Retinal pigment epithelial cell (primary cell): ENCODE results near the gene MTFR1L.

Experiments
- DNase-seq: peaks from one replicate; pipeline ENCODE4 v3.0.0-alpha.2; 2010; ENCODE audit warnings: low read depth
- H3K4me3 ChIP-seq: 2 replicates; pipeline ENCODE4 v1.5.1; 2011; ENCODE audit warnings: mild to moderate bottlenecking, low read length, control low read depth, moderate library complexity
- CTCF ChIP-seq: conservative IDR thresholded peaks from 2 replicates; pipeline ENCODE4 v1.5.1; 2011; ENCODE audit warnings: low read depth, low read length, control low read depth, inconsistent platforms

Gene MTFR1L

DNA sequence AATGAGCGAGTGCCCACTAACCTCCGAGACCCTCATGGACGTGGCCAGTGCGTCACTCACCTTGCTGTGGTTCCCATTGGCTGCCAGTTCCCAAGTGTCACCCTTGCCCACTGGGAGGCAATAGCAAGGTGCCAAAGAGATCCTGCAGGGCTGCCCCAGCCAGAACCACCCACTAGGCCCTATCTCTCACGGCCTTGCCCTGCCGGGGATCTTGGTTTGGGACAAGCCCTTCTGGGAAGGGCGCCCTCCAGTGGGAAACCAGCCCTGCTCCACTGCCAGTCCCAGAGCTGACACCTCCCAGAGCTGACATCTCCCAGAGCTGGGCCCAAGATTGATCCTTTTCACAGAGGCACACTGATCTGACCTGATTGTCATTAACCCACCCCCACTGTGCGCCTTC is 21.8 kb upstream of the MTFR1L start:
- H3K4me3 ChIP-seq, result no peak overlapping the region
- no peak for DNase-seq
- TF ChIP-seq CTCF, result peak; percentile 75

DNA sequence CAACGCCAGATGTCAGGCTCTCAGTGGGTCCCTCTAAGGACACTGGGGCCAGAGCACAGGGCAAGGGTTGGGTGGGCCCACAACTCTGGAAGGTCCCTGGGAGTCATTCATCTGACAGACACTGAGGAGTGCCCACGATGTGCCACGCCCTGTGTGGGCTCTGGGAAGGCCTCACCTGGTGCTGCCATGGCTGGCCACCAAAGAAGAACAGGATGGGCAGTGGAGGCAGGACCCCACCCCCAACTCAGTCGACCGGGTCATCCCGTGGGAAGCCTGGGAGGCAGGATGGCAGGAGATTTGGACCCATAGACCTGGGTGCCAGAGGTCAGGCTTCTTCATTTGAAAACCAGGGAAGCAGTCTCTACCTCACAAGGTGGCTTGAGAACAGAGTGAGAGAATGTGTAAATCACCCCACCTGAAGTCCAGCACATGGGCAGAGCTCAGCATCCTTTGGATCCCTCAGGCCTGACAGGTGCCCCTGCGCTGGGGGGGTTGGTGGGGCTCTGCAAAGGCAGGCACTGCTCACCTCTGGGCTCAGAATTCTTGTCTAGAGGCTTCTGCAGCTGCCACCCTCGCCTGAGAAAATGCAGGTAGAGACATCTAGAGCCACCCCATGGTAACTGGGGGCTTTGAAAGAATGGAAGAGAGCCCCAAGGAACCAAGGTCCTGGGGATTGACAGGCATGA is 20.9 kb upstream of the MTFR1L start:
- TF ChIP-seq CTCF, result no peak

DNA sequence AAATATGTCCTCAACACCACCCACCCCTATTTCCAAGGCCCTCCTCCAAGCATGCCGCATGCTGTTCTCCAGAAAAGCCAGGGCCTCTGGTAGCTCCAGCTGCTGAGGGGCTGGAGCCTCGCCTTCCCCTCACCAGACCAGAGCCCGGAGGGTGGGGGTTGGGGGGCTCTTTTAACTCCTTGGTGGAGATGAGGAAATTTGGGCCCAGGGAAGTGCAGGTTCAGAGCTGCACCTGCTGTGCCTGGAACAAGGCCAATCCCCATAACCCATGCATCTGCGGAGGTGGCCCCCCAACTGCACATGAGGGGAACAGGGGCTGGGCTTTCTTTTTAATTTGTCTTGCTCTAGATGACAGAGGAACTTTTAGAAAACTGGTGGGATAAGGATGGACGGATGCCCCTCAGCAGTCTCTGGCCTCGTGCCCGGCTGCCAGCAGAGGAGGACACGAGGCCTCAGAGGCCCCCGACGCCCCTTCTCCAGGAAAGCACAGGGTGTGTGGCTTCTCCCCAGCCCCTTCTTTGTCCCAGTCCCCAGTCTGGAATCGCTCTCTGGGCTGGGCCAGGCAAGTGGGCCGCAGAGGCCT is 20.3 kb upstream of the MTFR1L start:
- H3K4me3 ChIP-seq, result peak overlapping the region; percentile 47
- TF ChIP-seq CTCF, result no peak

More for the DNA sequence above, 20.9 kb upstream of the MTFR1L start:
- no peak overlapping the region for H3K4me3 ChIP-seq
- no peak for DNase-seq

GRCh38 chr1:25799935-25800702 is 19.6 kb upstream of the MTFR1L start, which contains the start of gene SELENON:
Gene SELENON (plus strand): TSS chr1:25800193. CDS start chr1:25800231, 38 bp downstream.
- no peak for TF ChIP-seq CTCF
- H3K4me3 ChIP-seq, result peak within 1 kb of the TSS; percentile 58
- no peak for DNase-seq

More for the DNA sequence above, 20.3 kb upstream of the MTFR1L start:
- no peak for DNase-seq

- TF ChIP-seq CTCF, result no peak
- H3K4me3 ChIP-seq, result peak overlapping the region; percentile 58
- DNase-seq, result no peak
Observed at GRCh38 chr1:25800703-25801377, 18.9 kb upstream of the MTFR1L start.

DNA sequence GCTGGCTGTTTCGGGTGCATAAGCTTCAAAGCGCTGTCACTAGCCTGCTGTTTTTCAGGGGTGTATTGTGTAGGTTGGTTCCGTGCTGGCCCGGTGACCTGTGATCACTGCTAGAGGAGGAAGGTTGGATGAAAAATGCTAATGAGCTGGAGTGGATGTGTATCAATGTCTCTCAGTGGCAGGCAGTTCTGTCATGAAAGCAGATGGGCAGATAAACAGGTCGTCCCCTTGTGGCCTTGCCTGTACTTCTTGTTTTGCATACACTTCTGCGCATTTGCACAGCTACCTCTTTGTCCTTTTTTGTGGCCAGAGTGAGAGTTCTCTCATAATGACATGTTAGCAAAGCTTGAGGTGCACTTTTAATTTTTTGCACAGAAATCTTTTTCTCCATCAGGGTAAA is 16.8 kb upstream of the MTFR1L start:
- no peak for DNase-seq

More for the DNA sequence above, 16.8 kb upstream of the MTFR1L start:
- TF ChIP-seq CTCF, result no peak
- H3K4me3 ChIP-seq, result no peak overlapping the region
